ENCODE results near the gene MAB21L4. TPM values are rescaled to one million over a fixed set of nuclear protein-coding genes. Genes with fewer than 3 reads are reported as not detected.
A peak's percentile ranks its signal among the peaks of the same experiment; 100 is the strongest.
"Not testable (repeated sequence)": the region's sequence is repeated elsewhere in the genome, so short reads cannot be mapped to it uniquely, and the experiment has no call there.

MAB21L4 gene
- total RNA-seq, 2 donors from 2014 or later: not detected

DNA sequence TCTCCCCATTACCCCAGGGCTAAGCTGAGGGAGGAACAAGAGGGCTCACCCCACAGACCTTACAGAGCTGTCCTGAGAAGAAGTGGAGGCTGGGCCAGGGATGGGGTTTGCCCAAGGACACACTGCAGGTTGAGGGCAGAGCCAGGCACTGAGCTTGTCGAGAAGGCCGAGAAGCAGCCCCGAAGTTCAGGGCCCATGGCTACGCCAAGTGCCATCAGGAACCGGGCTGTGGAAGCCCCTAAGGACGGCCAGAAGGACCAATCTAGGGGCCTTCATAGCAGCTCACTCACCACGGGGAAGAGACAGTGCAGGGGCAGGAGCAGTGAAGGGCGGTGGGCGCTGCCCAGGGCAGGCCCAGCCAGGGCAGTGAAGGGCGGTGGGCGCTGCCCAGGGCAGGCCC lies 45.9 kb downstream of the MAB21L4 start:
- peaks cover 0 to 2% of the 10 kb centered on the region in 2 donors for H3K27me3 Mint-ChIP-seq
- H3K27ac Mint-ChIP-seq: no peak overlapping the region
- no peaks in the 10 kb centered on the region for H3K4me1 Mint-ChIP-seq (ENCODE audit: low read depth in 2 of 2)
- no peaks in the 10 kb centered on the region for H3K9me3 Mint-ChIP-seq
- peak in 1 of 2 donors; percentile 8 for ATAC-seq
- peaks cover 6% of the 10 kb centered on the region for H3K36me3 Mint-ChIP-seq
- DNase-seq (ENCODE audit: low spot score): no peak
- no peak overlapping the region for H3K4me3 Mint-ChIP-seq

DNA sequence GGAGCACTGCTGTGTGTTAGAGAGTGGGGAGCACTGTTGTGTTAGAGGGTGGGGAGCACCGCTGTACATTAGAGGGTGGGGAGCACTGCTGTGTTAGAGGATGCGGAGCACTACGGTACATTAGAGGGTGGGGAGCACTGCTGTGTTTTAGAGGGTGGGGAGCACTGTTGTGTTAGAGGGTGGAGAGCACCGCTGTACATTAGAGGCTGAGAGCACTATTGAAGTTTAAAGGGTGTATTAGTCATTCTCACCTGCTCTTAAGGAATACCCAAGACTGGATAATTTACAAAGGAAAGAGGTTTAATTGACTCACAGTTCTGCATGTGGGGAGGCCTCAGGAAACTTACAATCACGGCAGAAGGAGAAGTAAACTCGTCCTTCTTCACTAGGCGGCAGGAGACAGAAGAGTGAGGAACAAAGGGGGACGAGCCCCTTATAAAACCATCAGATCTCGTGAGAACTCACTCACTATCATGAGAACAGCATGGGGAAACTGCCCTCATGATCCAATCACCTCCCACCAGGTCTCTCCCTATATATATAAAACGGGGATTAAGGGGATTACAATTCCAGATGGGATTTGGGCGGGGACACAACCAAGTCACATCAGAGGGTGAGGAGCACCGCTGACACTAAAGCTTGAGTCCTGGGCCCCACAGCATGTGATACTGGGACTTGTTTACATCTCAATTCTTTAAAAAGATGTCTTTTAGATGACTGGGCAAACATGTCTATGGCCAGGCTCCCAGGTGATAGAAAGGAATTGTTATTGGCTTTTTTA lies 46.9 kb downstream of the MAB21L4 start:
- DNase-seq (ENCODE audit: low spot score): no peak
- no peaks in the 10 kb centered on the region for H3K9me3 Mint-ChIP-seq
- peaks cover 1 to 3% of the 10 kb centered on the region in 2 donors for H3K27me3 Mint-ChIP-seq
- no peak overlapping the region for H3K4me3 Mint-ChIP-seq
- H3K4me1 Mint-ChIP-seq (ENCODE audit: low read depth in 2 of 2): no peaks in the 10 kb centered on the region
- no peak for ATAC-seq
- no peak overlapping the region for H3K27ac Mint-ChIP-seq
- peaks cover 2% of the 10 kb centered on the region for H3K36me3 Mint-ChIP-seq

DNA sequence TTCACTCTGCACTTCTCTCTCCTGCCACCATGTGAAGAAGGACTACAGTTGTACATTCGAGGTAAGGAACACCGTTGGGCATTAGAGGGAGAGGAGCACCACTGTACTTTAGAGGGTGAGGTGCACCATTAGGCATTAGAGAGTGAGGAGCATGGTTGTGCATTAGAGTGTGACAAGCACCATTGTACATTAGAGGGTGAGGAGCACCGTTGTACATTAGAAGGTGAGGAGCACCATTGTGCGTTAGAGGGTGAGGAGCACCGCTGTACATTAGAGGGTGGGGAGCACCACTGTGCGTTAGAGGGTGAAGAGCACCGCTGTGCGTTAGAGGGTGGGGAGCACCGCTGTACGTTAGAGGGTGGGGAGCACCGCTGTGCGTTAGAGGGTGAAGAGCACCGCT lies 48.1 kb downstream of the MAB21L4 start:
- Mint-ChIP-seq H3K4me1 (ENCODE audit: low read depth in 2 of 2) (no peaks in the 10 kb centered on the region), H3K27ac (no peak overlapping the region), H3K36me3 (no peaks in the 10 kb centered on the region), H3K9me3 (no peaks in the 10 kb centered on the region), H3K4me3 (no peak overlapping the region), H3K27me3 (peaks cover 2 to 8% of the 10 kb centered on the region in 2 donors)
- no peak for ATAC-seq
- no peak for DNase-seq (ENCODE audit: low spot score)

DNA sequence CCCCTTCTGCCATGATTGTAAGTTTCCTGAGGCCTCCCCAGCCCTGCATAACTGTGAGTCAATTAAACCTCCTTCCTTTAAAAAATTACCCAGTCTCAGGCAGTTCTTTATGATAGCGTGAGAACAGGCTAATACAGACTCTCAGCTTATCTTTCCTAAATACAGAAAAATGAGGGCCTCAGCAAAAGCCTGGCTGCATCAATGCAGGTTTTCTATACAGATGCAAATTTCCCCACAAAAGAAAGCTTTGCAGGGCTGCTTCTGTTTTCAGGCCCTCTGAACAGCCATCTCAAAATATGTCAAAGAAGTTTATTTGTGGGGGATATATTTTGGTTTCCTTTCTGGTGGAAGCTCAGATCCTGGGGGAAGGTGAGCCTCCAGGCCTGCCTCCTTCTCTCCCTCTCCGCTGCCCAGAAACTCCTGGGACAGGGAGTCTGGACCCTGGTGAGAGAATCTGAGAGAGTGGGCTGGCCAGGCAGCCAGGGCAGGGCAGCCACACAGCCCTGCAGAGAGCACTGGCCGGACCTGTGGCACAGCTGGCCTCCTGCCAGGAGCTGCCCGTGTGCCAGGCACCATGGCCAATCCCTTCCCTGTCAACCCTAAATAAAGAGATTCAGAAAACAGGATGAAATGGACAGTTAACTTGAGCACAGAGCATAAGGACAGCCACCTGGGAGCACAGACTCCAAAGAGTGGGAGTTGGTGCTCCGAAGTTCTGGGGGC lies 48.9 kb downstream of the MAB21L4 start:
- no peaks in the 10 kb centered on the region for H3K9me3 Mint-ChIP-seq
- H3K36me3 Mint-ChIP-seq: no peaks in the 10 kb centered on the region
- ATAC-seq: no peak
- H3K27ac Mint-ChIP-seq: no peak overlapping the region
- DNase-seq (ENCODE audit: low spot score): no peak
- H3K4me1 Mint-ChIP-seq (ENCODE audit: low read depth in 2 of 2): no peaks in the 10 kb centered on the region
- H3K4me3 Mint-ChIP-seq: no peak overlapping the region
- H3K27me3 Mint-ChIP-seq: peaks cover 5 to 8% of the 10 kb centered on the region in 2 donors

DNA sequence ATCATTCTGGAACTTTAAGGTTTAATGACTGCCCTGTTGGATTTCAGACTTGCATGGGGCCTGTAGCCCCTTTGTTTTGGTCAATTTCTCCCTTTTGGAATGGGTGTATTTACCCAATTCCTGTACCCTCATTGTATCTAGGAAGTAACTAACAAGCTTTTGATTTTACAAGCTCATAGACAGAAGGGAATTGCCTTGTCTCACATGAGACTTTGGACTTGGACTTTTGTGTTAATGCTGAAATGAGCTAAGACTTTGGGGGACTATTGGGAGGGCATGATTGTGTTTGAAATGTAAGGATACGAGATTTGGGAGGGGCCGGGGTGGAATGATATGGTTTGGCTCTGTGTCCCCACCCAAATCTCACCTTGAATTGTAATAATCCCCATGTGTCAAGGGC lies 49.6 kb downstream of the MAB21L4 start:
- H3K4me1 Mint-ChIP-seq (ENCODE audit: low read depth in 2 of 2); H3K36me3 Mint-ChIP-seq; H3K9me3 Mint-ChIP-seq; H3K4me3 Mint-ChIP-seq; H3K27ac Mint-ChIP-seq; H3K27me3 Mint-ChIP-seq; ATAC-seq; DNase-seq (ENCODE audit: low spot score): not testable (repeated sequence)

DNA sequence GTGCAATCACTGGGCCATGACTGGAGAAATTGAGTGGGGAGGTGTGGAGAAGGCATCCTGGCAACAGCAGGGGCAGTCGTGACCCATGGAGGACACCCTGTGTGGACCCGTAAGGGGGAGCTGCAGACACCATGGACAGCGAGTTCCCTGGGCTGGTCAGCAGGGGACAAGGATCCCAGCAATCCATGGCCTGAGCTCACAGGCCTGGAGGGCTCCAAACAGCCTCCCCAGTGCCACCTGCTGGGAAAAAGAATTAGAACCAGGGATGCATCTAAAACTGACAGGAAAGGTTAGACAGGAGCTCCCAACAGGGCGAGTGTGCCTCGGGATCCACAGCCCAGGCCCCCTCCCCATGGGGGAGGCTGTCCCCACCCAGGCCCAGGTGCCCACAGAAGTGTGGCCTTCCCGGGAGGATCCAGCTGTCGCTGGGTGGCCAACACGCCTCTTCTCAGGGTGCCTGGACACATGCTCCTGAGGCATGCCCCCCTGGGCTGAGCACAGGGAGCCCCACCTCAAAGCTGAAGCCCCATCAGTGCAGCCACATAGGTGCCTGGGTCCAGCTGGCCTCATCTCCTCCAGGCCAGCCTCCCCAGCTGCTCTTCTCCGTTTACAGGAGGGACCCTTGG lies 55.4 kb downstream of the MAB21L4 start:
- DNase-seq (ENCODE audit: low spot score): no peak

DNA sequence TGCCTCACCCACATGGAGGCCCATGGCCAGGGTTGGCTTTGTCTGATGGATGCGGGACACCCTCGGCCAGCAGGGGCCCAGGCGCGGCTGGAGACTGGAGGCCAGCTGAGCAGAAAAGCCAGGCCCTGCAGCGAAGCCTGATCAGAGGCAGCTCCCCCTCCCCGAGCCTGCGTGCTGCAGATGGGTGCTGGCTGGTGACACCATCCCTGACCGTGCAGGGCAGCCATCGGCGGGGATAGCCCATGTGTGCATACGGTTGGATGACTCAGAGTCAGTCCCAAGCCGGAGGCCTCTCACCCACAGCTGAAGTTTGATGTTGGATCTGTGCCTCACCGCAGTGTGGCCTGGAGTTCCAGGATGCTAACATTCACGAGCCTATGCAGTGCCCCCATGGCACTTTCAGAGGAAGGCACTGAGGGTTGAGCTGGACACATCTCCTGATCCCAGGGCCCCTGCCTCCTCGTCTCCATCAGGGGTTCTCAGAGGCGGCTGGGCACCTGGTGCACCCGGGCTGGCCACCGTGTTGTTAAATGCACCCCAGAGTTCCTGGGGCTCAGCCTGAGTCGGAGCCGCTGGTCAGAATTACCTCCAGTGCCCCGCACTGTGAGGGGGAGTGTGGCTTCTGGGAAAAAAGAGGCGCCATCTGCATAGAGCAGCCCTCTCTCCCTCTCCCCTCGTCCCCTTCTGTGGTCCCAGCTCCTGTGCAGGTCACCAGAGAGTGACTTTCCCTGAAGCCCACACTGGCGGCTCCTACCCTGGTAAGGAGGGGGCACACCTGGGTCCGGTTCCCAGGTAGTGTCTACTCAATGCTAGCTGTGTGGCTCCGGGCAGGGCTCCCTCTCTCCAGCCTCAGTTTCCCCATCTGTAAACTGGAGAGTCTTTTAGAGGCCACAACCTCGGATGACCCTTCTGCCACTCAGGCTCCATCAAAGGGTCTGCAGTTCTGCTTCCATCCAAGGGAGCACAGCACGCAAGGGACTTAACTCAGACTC lies 56.5 kb downstream of the MAB21L4 start:
- Mint-ChIP-seq H3K4me3 (no peak overlapping the region), H3K27me3 (peaks cover 8% of the 10 kb centered on the region in 2 donors), H3K27ac (no peak overlapping the region), H3K4me1 (ENCODE audit: low read depth in 2 of 2) (no peaks in the 10 kb centered on the region), H3K9me3 (no peaks in the 10 kb centered on the region), H3K36me3 (no peaks in the 10 kb centered on the region)
- ATAC-seq (no peak), DNase-seq (ENCODE audit: low spot score) (no peak)

More for the DNA sequence above, 55.4 kb downstream of the MAB21L4 start:
- H3K27me3 Mint-ChIP-seq: peaks cover 8% of the 10 kb centered on the region in 2 donors
- H3K4me1 Mint-ChIP-seq (ENCODE audit: low read depth in 2 of 2): no peaks in the 10 kb centered on the region
- no peak overlapping the region for H3K4me3 Mint-ChIP-seq
- ATAC-seq: no peak
- H3K27ac Mint-ChIP-seq: no peak overlapping the region
- no peaks in the 10 kb centered on the region for H3K36me3 Mint-ChIP-seq
- no peaks in the 10 kb centered on the region for H3K9me3 Mint-ChIP-seq

DNA sequence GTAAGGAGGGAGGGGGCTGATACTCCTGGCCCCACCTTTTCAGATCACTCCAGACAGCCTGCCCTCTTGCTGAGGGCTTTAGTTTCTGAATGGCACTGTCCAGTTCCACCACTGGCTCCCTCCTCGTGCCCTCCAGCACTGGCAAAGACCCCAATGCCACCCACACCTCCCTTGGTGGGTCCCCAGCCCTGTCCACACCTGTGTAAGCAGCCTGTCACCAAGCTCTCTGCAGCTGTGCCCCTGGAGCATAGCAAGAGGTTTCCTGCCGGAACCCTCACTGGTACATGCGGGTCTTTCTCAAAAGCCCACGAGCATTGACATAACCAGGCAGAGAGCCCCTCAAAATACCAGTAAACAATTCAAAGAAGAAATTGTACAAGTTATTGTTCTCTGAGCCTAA lies 58.3 kb downstream of the MAB21L4 start:
- ATAC-seq: no peak
- no peak for DNase-seq (ENCODE audit: low spot score)
- no peaks in the 10 kb centered on the region for H3K4me1 Mint-ChIP-seq (ENCODE audit: low read depth in 2 of 2)
- no peak overlapping the region for H3K27ac Mint-ChIP-seq
- no peak overlapping the region for H3K4me3 Mint-ChIP-seq
- H3K9me3 Mint-ChIP-seq: no peaks in the 10 kb centered on the region
- peaks cover 0 to 6% of the 10 kb centered on the region in 2 donors for H3K27me3 Mint-ChIP-seq
- no peaks in the 10 kb centered on the region for H3K36me3 Mint-ChIP-seq

DNA sequence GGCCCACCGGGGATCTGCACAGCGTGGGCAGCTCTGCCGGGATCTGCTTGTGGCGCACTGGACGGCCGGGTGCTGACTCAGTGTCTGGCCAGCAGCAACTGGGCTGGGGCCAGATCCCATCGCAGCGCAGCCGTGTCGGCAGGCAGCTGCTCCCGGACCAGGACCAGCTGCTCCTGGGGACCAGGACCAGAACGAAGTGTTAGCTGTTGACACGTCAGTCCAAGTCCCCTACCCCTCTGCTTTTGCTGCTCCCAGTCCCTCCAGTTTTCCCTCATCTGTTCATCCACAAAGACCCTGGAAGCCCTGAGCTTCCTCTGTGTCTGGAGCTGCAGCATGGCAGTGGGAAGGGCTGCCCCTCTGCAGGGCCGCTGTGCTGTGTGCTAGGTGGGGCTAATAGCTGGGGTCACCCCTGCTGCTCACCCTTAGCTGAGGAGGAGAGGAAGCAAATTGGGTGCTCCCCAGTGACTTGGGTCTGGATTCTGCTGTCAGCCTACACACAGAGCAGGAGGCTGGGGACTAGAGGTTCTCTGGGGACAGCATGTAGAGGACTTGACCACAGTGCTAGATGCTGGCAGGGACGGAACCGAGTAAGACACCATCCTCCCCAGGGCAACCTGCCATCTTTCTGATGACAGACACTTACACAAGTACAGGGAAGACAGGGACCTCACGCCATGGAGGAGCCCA lies 59.0 kb downstream of the MAB21L4 start:
- DNase-seq (ENCODE audit: low spot score) (no peak), ATAC-seq (no peak)
- Mint-ChIP-seq H3K4me1 (ENCODE audit: low read depth in 2 of 2) (peaks cover 0 to under 1% of the 10 kb centered on the region in 2 donors), H3K36me3 (no peaks in the 10 kb centered on the region), H3K27ac (no peak overlapping the region), H3K4me3 (no peak overlapping the region), H3K9me3 (no peaks in the 10 kb centered on the region), H3K27me3 (peaks cover 0 to 4% of the 10 kb centered on the region in 2 donors)

Other genes starting within 250 kb of the MAB21L4 start
- gene AQP12B, start 213.3 kb downstream of the MAB21L4 start, total RNA-seq: not detected
- gene AQP12A, start 204.3 kb downstream of the MAB21L4 start, total RNA-seq: not detected
- gene KIF1A, start 75.9 kb downstream of the MAB21L4 start, total RNA-seq: under 1 TPM in 1 of 2 donors, not detected in 1; 0.45 TPM
- gene AGXT, start 27.3 kb downstream of the MAB21L4 start, total RNA-seq: not detected
- not detected for gene CROCC2, start 10.2 kb upstream of the MAB21L4 start, total RNA-seq
- gene SNED1, start 102.5 kb upstream of the MAB21L4 start, total RNA-seq: under 1 TPM in 1 of 2 donors, not detected in 1; 0.14 TPM
- gene MTERF4, start 206.1 kb upstream of the MAB21L4 start, total RNA-seq: 10 to 100 TPM; 38.1 to 40.5 TPM